T-helper 17 cell (primary cell): ENCODE results near the gene FUT8. TPM values are rescaled to one million over a fixed set of nuclear protein-coding genes. Genes with fewer than 3 reads are reported as not detected.

Experiments used
- ATAC-seq: fragments of 150-1000 bp; cut with Tn5 transposase; 2 replicates; pipeline ENCODE4 v1.10.0; 2021; ENCODE audit warnings: mild to moderate bottlenecking, moderate library complexity
- DNase-seq, 3 donors: peaks; one replicate each; pipeline versions ENCODE4 v3.0.0 to v3.0.0-alpha.2; 2020 to 2021
- H3K9me3 ChIP-seq: one replicate; pipeline ENCODE4 v1.7.0; 2013; ENCODE audit warnings: low read length, mild to moderate bottlenecking; ENCODE audit not compliant: control insufficient read depth, poor library complexity, severe bottlenecking
- H3K27ac Mint-ChIP-seq: one replicate; pipeline ENCODE4 v1.8.0; 2022; ENCODE audit warnings: mild to moderate bottlenecking, moderate library complexity, mixed read lengths
- H3K27me3 Mint-ChIP-seq: one replicate; pipeline ENCODE4 v1.8.0; 2022; ENCODE audit warnings: mixed read lengths
- H3K36me3 Mint-ChIP-seq: one replicate; pipeline ENCODE4 v1.8.0; 2022; ENCODE audit warnings: low read depth, mixed read lengths
- H3K4me1 Mint-ChIP-seq: one replicate; pipeline ENCODE4 v1.8.0; 2022; ENCODE audit warnings: mild to moderate bottlenecking, mixed read lengths
- H3K4me3 Mint-ChIP-seq: one replicate; pipeline ENCODE4 v1.8.0; 2022; ENCODE audit warnings: mild to moderate bottlenecking, moderate library complexity, mixed read lengths
- total RNA-seq, 4 donors: library from RNA in 2 of 4; stranded (reverse) in 2 of 4; gene quantifications; one replicate each; pipeline ENCODE4 v1.2.3 and lab custom pipeline; 2022 to 2026

FUT8 gene
- total RNA-seq (10 to 100 TPM; 45.5 to 51.3 TPM), total RNA-seq (lab: John Stamatoyannopoulos, UW) (37.9 to 42.4 reads per million in 2 donors)

DNA sequence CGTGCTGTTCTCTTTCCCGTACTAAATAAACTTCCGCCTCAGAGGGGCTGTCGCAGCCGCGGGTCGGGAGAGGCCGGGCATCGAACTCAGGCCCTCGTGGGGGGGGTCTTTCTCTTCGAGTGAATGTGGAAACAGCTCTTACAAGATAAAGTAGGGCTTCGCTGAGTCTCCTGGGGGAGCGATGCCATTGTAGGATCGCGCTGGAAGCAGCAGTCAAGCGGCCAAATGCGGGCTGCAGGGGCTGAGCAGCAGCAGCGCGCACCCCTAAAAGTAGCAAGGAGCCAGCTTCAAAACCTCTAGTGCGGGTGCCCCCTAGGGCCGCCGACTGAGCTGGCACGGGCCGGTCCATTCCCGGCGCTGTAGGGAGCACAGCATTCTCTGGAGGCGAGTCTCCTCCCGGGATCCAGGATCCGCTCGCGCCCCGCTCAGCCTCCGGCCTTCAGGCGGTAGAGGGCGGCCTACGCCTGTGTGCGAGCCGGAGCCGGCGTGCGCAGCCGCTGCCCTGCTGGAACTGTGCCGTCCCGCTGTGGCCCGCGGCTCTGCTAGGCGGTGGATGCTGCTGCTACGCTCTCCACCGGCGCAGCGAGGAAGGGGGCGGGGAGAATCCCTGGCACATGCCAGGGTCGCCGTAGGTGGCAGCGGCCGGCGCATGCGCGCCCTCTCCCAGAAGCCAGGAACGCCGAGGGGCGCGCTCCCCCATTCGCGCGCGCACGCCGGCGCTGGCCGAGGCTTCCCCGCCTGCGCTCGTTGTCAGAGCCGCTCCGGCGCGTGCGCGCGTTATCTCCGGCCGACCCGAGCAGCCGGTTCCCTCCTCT is at the start of gene FUT8:
Gene FUT8 (plus strand): TSS at position 699 of the 815 bp plus-strand sequence. CDS start 148,834 bp downstream, outside the sequence.
- Mint-ChIP-seq H3K4me3 (peak within 1 kb of the TSS; percentile 98), H3K36me3 (no peaks in the 10 kb centered on the region), H3K4me1 (peaks cover 15% of the 10 kb centered on the region), H3K27ac (peak within 1 kb of the TSS; percentile 94), H3K27me3 (no peaks in the 10 kb centered on the region)
- no peaks in the 10 kb centered on the region for H3K9me3 ChIP-seq
- DNase-seq, result peak; percentile 93 to 95 (median 94)
- peak; percentile 92 for ATAC-seq

- Mint-ChIP-seq H3K27me3 (no peaks in the 10 kb centered on the region), H3K36me3 (no peaks in the 10 kb centered on the region), H3K4me3 (no peak overlapping the region), H3K27ac (no peak overlapping the region), H3K4me1 (peaks cover 3% of the 10 kb centered on the region)
- ATAC-seq (no peak), DNase-seq (no peak)
- H3K9me3 ChIP-seq, result no peaks in the 10 kb centered on the region
These were observed 45.5 kb upstream of the FUT8 start for GRCh38 chr14:65366802-65367565.

- Mint-ChIP-seq H3K4me3 (no peak overlapping the region), H3K36me3 (peaks cover 5% of the 10 kb centered on the region), H3K27ac (no peak overlapping the region), H3K4me1 (peaks cover 9% of the 10 kb centered on the region), H3K27me3 (peaks cover 13% of the 10 kb centered on the region)
- no peaks in the 10 kb centered on the region for H3K9me3 ChIP-seq
- no peak for DNase-seq
- no peak for ATAC-seq
These were observed 43.0 kb upstream of the FUT8 start for GRCh38 chr14:65369560-65369959.

GRCh38 chr14:65370801-65371248 is 41.7 kb upstream of the FUT8 start:
- H3K4me3 Mint-ChIP-seq, result no peak overlapping the region
- peak overlapping the region; percentile 19 for H3K27ac Mint-ChIP-seq
- no peaks in the 10 kb centered on the region for H3K9me3 ChIP-seq
- peaks cover 9% of the 10 kb centered on the region for H3K4me1 Mint-ChIP-seq
- peaks cover 13% of the 10 kb centered on the region for H3K27me3 Mint-ChIP-seq
- ATAC-seq, result no peak
- no peak for DNase-seq
- peaks cover 5% of the 10 kb centered on the region for H3K36me3 Mint-ChIP-seq

GRCh38 chr14:65371784-65372183 is 40.7 kb upstream of the FUT8 start:
- peaks cover 13% of the 10 kb centered on the region for H3K27me3 Mint-ChIP-seq
- peaks cover 9% of the 10 kb centered on the region for H3K4me1 Mint-ChIP-seq
- ATAC-seq (no peak), DNase-seq (no peak)
- no peak overlapping the region for H3K27ac Mint-ChIP-seq
- H3K36me3 Mint-ChIP-seq, result peaks cover 5% of the 10 kb centered on the region
- no peak overlapping the region for H3K4me3 Mint-ChIP-seq
- no peaks in the 10 kb centered on the region for H3K9me3 ChIP-seq

GRCh38 chr14:65373016-65373670 is 39.4 kb upstream of the FUT8 start:
- H3K4me3 Mint-ChIP-seq, result no peak overlapping the region
- no peaks in the 10 kb centered on the region for H3K9me3 ChIP-seq
- peaks cover 8% of the 10 kb centered on the region for H3K4me1 Mint-ChIP-seq
- H3K36me3 Mint-ChIP-seq, result peaks cover 5% of the 10 kb centered on the region
- DNase-seq, result no peak
- peaks cover 13% of the 10 kb centered on the region for H3K27me3 Mint-ChIP-seq
- H3K27ac Mint-ChIP-seq, result no peak overlapping the region
- ATAC-seq, result no peak

DNA sequence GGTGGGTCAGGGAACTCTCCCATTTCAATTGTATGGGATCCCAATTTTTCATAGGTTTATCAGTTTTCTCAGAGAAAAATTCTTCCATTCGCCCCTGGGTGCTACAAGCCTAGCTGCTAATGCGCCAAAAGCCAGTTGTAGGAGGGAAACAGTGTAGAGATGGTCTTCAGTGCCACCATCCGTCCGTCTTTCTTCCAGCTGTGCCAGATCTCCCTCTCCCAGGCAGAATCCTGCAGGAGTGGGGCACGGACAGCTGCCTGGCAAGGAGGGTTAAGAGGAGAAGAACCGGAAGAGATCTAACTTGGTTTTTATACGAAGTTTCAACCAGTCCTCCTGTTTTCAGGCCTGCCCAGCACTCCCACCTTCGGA is 38.9 kb upstream of the FUT8 start:
- DNase-seq, result no peak
- Mint-ChIP-seq H3K4me3 (no peak overlapping the region), H3K4me1 (peaks cover 8% of the 10 kb centered on the region), H3K36me3 (peaks cover 5% of the 10 kb centered on the region), H3K27me3 (peaks cover 13% of the 10 kb centered on the region), H3K27ac (no peak overlapping the region)
- ATAC-seq, result no peak
- no peaks in the 10 kb centered on the region for H3K9me3 ChIP-seq

DNA sequence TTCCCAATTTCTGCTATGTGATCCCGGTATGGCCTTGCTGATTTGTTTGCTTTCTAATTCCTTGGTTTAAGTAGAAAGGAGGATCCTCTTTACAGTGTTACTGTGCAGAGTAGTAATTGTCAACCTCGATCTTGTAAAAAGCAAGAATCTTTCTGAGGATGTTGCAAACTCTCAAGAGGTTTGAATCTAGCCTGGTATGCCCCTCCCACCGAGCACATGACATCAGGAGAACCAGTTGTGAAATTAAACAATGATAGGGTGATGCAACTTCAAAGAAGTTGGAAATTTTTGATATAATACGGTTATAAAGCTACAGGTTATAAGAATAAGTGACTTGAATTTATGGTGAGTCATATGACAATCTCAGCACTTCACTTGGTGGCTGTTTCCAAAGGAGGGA is 35.0 kb upstream of the FUT8 start:
- H3K27ac Mint-ChIP-seq, result no peak overlapping the region
- no peak for DNase-seq
- no peak overlapping the region for H3K4me3 Mint-ChIP-seq
- H3K4me1 Mint-ChIP-seq, result peaks cover 8% of the 10 kb centered on the region
- H3K36me3 Mint-ChIP-seq, result peaks cover 4% of the 10 kb centered on the region
- H3K9me3 ChIP-seq, result no peaks in the 10 kb centered on the region
- no peak for ATAC-seq
- H3K27me3 Mint-ChIP-seq, result peaks cover 10% of the 10 kb centered on the region

GRCh38 chr14:65382586-65382985 is 29.9 kb upstream of the FUT8 start:
- H3K9me3 ChIP-seq, result no peaks in the 10 kb centered on the region
- H3K4me1 Mint-ChIP-seq, result peaks cover 2% of the 10 kb centered on the region
- H3K36me3 Mint-ChIP-seq, result no peaks in the 10 kb centered on the region
- ATAC-seq (no peak), DNase-seq (no peak)
- no peak overlapping the region for H3K27ac Mint-ChIP-seq
- no peak overlapping the region for H3K4me3 Mint-ChIP-seq
- H3K27me3 Mint-ChIP-seq, result no peaks in the 10 kb centered on the region

GRCh38 chr14:65387171-65387570 is 25.4 kb upstream of the FUT8 start:
- Mint-ChIP-seq H3K4me3 (no peak overlapping the region), H3K27me3 (no peaks in the 10 kb centered on the region), H3K36me3 (no peaks in the 10 kb centered on the region), H3K4me1 (no peaks in the 10 kb centered on the region), H3K27ac (no peak overlapping the region)
- ATAC-seq (no peak), DNase-seq (no peak)
- no peaks in the 10 kb centered on the region for H3K9me3 ChIP-seq

GRCh38 chr14:65387628-65388027 is 24.9 kb upstream of the FUT8 start:
- no peaks in the 10 kb centered on the region for H3K27me3 Mint-ChIP-seq
- H3K36me3 Mint-ChIP-seq, result no peaks in the 10 kb centered on the region
- no peak overlapping the region for H3K4me3 Mint-ChIP-seq
- no peaks in the 10 kb centered on the region for H3K4me1 Mint-ChIP-seq
- no peak overlapping the region for H3K27ac Mint-ChIP-seq
- H3K9me3 ChIP-seq, result no peaks in the 10 kb centered on the region
- ATAC-seq, result no peak
- DNase-seq, result no peak

GRCh38 chr14:65392296-65392695 is 20.2 kb upstream of the FUT8 start:
- ATAC-seq (no peak), DNase-seq (no peak)
- Mint-ChIP-seq H3K27ac (no peak overlapping the region), H3K4me3 (no peak overlapping the region), H3K36me3 (no peaks in the 10 kb centered on the region), H3K4me1 (no peaks in the 10 kb centered on the region), H3K27me3 (no peaks in the 10 kb centered on the region)
- no peaks in the 10 kb centered on the region for H3K9me3 ChIP-seq
